GM19351 (cell line): ENCODE data around the gene CDK19.

Source experiments
- ATAC-seq: cut with Tn5 transposase; IDR thresholded peaks from one replicate; pipeline ENCODE4 v1.9.1; 2021; ENCODE audit warnings: mild to moderate bottlenecking, moderate library complexity; ENCODE audit not compliant: unreplicated experiment

The CDK19 gene

GRCh38 chr6:110708295-110708950, 106.8 kb downstream of the CDK19 start:
- ATAC-seq = no peak

- ATAC-seq = no peak
Measured at GRCh38 chr6:110705543-110705942, 109.7 kb downstream of the CDK19 start.

- no peak for ATAC-seq
Measured at GRCh38 chr6:110703906-110704594, 111.2 kb downstream of the CDK19 start.

DNA sequence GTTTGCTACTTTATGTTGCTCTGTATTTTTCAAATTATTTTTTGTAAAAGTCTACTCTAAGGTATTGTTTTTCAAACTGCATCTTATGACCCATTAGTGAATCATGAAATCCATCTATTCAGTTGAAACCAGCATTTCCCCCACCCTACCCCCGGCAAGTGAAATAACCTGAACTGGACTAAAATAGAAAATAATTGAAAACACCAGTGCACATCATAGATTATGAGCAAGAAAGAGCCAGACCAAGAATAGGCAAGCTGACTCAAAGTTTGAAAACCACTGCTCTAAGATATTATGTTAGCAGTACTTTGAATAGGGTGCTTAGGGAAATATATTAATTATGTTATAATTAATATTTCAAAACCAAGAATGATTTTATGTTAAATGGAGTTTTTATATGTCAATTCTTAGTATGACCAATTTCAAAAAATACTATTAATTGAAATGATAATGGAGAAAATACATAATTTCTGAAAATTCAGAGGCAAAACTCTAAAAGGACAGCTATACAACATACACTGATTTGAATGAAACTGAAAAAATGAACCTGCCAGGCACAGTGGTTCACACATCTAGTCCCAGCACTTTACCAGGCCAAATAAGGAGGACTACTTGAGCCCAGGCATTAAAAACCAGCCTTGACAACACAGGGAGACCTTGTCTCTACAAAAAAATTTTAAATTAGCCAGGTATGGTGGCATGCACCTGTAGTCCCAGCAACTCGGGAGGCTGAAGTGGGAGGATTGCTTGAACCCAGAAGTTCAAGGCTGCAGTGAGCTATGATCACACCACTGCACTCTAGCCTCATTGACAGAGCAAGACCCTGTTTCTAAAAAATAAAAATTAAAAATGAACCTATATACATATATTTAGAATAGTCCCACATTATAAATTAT, 112.0 kb downstream of the CDK19 start:
- ATAC-seq = peak; percentile 74

DNA sequence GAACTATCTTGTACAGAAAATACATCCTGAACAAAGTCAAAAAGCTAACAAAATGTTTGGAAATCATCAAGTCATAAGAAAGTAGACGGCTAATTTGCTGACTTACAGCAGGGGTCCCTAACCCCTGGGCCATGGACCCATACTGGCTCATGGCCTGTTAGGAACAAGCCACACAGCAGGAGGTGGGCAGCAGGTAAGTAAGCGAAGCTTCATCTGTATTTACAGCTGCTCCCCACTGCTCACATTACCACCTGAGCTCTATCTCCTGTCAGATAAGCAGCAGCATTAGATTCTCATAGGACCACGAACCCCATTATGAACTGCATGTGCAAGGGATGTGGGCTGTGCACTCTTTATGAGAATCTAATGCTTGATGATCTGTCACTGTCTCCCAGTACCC, 115.5 kb downstream of the CDK19 start:
- ATAC-seq = no peak

- no peak for ATAC-seq
Measured at GRCh38 chr6:110693994-110694393, 121.3 kb downstream of the CDK19 start.

GRCh38 chr6:110693296-110693695, 122.0 kb downstream of the CDK19 start:
- ATAC-seq = no peak

- no peak for ATAC-seq
Measured at GRCh38 chr6:110690916-110691315, 124.4 kb downstream of the CDK19 start.

DNA sequence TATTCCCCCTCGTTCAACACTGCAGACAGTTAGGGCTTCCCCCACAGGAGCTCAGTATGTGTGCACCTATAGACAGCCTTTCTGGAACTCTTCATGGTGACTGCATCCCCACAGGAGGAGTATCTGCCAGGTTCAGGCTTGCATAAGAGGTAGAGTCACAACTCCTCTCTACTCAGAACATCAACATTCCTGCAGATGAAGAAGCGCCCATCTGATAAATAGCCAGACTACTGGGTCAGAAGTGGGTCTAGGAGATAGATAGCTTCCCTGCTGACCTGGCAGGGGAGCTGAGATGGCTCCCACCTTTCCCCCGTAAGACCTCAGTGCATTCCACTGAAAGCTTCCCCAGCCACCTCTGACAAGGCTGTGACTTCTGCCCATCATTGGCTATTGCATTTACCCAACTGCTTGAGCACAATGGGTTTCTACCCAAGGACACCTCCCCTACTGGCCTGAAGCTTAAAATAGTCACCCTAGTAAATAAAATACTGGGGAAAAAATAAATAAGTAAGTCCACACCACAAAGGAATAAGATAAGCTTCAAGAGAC, 125.1 kb downstream of the CDK19 start:
- ATAC-seq = no peak

GRCh38 chr6:110689275-110689935, 125.9 kb downstream of the CDK19 start:
- ATAC-seq = no peak

DNA sequence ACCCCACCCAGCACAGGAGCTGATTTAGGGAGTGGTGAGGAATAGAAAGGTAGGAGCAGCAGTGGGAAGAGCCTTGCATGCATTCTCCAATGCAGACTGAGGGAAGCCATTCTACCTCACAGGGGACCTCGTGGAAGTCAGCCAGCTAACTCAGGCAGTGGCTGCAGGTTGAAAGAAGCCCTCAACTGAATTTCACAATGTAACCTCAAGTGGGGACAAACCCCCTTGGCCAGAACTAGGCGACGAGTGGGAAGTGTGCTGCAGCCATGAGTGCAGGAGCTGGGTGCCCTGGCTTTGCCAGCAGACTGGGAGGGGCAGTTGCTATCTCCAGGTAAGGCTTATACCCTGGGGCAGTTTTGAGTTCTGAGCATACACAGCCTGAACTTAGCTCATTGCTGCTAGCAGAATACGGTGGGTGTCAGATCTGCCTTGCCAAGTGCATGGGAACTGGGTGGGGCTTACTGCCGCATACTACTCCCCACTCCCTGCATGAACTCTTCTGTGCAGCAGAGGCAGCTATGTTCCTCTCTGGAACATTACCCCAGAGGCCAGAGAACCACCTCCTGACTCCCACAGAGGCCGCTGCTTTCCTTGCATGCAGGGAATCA, 126.5 kb downstream of the CDK19 start:
- no peak for ATAC-seq

- ATAC-seq = no peak
Measured at GRCh38 chr6:110687326-110687725, 127.9 kb downstream of the CDK19 start.

DNA sequence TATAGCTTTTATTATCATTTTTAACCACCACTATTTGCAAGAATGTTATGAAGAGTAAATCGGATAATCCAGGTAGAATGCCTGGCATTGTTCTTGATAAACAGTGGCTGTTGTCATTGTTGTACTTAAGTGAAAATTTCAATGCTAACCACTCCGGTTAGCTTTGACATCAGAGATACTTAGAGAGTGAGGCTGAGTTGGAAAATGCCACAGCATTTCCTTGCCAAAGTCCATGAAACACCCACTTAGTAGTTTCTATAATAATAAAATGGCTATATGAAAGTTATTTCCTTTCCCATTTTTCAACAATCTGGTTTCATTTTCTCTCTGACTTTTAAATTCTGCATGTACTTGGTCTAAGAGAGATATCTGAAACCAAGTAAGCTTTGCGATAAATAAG, 132.0 kb downstream of the CDK19 start:
- no peak for ATAC-seq

- ATAC-seq = peak; percentile 99
Measured at GRCh38 chr6:110682460-110682853, 132.8 kb downstream of the CDK19 start.

DNA sequence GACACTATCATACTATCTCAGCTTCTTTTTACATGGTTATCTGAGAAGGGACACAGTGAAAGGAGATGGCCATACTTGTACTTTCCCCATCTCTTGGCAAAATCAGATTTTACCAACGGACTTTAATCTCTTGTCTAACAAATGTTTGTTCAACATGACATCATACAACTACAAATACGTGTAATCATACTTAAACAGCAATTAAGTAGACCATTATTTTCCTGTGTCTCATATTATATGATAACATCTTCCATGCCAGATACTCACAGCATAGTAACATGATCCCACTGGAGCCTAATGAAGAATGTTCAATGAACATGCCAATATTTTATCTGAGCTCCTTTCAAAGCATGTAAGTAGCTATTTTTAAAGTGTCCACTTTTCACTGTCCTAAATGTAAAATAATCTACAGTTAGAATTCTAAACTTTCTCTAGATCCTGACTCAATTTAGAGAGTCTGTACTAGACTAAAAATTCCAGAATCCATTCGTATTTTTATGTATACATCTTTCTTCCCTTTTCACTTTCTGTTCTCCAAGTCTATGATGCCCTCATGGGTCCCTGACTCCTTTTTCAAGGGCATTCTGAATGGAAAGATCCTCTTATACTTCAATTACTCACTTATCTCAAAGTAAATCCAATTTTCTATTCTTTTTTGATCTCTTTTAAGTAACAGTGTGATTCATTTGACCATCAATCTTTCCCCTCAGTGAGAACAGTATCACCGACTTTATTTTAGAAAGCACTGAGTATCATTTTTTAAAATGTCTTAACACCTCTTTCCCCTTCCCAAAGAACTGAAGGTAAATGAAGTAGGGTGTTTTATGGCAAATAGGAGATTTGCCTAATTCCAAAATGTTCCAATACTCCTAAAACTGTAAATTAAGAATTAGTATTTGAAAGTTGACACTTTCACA, 133.5 kb downstream of the CDK19 start:
- ATAC-seq = no peak

GRCh38 chr6:110676396-110676795, 138.9 kb downstream of the CDK19 start:
- ATAC-seq = no peak

- ATAC-seq = no peak
Measured at GRCh38 chr6:110674096-110674495, 141.2 kb downstream of the CDK19 start.

DNA sequence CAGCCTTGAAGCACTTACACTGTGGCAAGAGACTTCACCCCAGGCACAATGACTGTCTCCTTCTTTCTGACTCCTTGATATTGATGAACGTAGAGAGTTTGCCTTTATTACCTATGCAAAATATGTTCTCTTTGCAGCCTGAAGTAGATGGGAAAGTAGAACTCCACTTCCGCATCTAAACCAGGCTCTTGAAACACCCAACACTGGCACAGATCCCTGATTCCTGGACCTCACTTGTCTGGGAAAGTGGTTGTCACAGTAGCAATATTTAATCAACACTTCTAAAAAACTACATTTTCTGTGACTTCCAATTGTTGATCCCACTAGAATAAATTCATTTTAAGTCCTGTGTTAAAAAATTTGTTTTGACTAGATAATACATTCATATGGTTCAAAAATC, 143.1 kb downstream of the CDK19 start:
- no peak for ATAC-seq

DNA sequence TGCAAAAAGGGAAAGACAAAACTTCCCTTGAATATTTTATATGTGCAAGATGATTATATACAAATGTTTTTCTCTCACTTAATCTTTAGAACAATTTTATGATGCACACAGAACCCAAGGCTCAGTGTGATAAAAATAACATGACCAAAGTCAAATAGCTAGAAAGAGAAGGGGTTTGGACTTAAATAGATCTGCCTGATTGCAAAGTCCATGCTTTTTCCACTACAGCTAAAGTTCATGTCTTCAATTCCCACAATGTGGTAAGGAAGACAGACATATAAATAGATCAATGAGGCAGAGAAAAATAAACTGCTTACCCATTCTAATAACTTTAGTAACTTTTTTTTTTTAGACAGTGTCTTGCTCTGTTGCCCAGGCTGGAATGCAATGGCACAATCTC, 143.8 kb downstream of the CDK19 start:
- no peak for ATAC-seq
